M059J (cell line): ENCODE data around the gene C16orf90. TPM values are rescaled to one million over a fixed set of nuclear protein-coding genes. Genes with fewer than 3 reads are reported as not detected.
A peak's percentile ranks its signal among the peaks of the same experiment; 100 is the strongest.
"Not testable (repeated sequence)": the region's sequence is repeated elsewhere in the genome, so short reads cannot be mapped to it uniquely, and the experiment has no call there.

Experiments used
- DNase-seq: peaks from one replicate; pipeline ENCODE4 v3.0.0-alpha.2; 2012; ENCODE audit warnings: low read depth
- total RNA-seq: library from RNA; depleted of rRNA; stranded (reverse); fragments of >200 nt; shearing (Covaris generic); gene quantifications from 2 replicates; pipeline ENCODE4 v1.2.3, GENCODE V29; 2014

The C16orf90 gene
- total RNA-seq, 1 experiment from 2014 or later = not detected

DNA sequence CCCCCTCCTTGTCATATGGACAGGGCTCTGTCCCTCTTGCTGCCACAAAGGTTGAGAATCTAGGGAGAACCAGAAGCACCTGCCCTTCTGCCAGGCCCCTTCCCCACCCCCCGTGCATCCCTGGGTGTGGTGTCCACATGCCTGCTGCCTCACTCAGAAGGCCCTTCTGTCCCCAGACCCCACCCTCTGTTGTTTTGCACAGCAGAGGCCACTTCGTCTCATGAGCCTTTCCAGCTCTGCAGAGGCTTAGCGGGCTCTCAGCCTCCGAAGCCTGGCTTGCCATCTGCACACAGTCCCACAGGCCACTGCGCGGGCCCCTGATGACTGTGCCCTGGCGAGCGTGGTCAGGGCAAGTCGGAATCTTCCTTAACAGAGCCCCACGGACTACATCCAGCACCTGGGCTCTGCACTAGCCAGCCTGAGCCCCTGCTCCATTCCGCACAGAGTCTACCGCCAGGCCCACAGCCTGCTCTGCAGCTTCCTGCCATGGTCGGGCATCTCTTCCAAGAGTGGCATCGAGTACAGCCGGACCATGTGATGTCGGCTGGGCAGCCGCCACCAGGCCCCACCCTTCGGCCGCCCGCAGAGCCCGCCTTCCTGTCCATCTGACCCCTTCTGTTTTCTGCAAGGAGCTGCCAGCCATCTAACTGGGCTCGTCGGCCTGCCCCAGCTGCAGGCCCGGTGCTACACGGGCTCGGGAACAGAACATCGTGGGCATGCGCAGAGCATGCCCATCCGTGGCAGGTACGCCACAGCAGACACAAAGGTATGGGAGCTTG is 10.8 kb downstream of the C16orf90 start:
- no peak for DNase-seq

DNA sequence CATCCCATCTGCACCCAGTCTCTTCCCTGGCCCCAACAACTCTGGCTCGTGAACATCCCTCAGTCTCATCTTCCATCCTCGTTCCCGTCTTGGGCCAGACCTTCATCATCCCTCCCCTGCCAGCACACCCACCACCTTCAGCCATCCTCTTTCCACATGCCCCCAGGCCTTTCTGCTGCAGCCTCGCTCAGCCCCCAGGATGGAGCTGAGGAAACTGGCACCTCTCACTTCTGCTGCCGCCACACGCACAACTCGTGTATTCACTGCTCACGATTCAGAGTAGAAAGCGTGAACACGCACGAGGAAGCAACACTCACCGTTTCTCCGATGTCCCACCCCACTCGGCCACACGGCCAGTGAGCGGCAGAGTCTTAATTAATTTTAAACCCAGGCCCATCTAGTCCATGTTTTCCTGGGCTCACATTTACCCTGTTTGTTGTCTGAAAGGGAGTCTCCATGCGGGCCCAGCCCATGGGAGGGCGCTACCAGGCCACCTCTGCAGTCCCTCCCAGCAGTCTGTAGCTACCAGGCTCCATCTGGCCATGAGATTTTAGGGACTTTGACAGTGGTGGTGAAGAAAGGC is 12.5 kb downstream of the C16orf90 start:
- DNase-seq = no peak

- no peak for DNase-seq
These were observed 13.3 kb downstream of the C16orf90 start for GRCh38 chr16:3481696-3482658.

- peak; percentile 17 for DNase-seq
These were observed 14.2 kb downstream of the C16orf90 start for GRCh38 chr16:3480901-3481695.

DNA sequence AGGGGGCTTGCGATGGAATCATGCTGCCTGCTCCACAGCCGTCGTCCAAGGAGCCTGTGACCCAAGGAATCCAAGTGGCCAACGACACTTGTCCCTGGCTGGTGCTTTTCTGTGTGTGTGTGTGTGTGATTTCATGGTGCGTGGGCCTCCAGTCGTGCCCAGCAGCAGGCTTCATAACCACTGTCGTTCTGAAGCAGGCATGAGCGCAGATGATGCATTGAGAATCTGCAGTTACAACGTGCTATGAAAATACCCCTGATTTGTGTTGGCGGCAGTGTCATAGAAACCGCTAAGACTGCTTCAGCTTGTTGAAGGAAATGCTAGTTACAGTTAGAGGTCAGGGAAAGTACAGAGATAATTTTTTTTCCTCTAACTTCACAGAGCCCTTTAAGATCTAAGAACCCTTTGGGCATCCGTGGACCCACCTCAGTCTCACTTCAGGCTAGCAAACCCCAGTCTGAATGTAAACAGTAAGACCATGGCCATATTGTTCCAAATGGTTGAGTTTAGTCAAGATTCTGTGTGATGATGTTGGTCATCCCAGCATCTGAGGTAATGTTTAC is 15.6 kb downstream of the C16orf90 start:
- no peak for DNase-seq

GRCh38 chr16:3478242-3478925 is 16.9 kb downstream of the C16orf90 start:
- no peak for DNase-seq

DNA sequence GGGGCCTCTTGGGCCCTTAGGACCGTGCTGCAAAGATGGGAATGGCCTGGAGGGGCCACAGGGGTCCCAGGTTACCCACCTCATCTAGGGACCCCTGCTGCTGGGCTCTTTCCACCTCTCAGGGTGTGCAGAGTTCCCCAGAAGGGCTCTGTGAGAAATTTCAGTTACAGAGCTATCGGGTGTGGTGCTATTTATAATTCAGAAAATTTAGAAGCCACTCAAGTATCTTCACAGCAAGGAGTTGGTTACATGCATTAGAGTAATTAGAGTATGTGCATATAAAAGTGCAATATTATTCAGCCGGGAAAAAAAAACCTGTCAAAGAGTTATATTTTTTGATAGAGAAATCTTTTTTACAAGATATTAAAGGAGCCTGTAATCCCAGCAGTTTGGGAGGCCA is 18.9 kb downstream of the C16orf90 start:
- DNase-seq = no peak

GRCh38 chr16:3475604-3476375 is 19.5 kb downstream of the C16orf90 start:
- no peak for DNase-seq

GRCh38 chr16:3474870-3475269 is 20.4 kb downstream of the C16orf90 start:
- not testable (repeated sequence) for DNase-seq

- no peak for DNase-seq
These were observed 21.0 kb downstream of the C16orf90 start for GRCh38 chr16:3474136-3474779.

GRCh38 chr16:3473596-3473943 is 21.7 kb downstream of the C16orf90 start:
- DNase-seq = not testable (repeated sequence)

- DNase-seq = no peak
These were observed 22.3 kb downstream of the C16orf90 start for GRCh38 chr16:3472878-3473595.

- DNase-seq = no peak
These were observed 23.6 kb downstream of the C16orf90 start for GRCh38 chr16:3471518-3472176.

DNA sequence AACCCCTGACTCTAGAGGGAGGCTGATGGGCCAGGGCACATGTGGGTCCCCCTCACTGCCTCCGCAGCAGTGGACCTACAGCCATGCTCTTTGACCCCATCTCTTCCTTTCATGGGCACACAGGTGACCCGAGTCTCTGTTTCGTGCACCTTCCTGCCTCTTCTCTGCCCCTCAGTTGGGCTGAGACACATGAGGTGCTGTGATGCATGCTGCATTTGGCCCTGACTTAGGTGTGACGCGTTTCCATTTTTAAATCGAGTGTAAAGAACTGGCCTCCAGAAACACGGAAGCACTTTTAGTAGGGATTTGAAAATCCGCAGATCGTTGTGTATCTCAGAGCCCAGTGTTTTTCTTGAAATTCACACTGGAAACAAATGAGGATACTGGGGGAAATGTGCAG is 24.6 kb downstream of the C16orf90 start:
- no peak for DNase-seq

- no peak for DNase-seq
These were observed 25.6 kb downstream of the C16orf90 start for GRCh38 chr16:3469736-3470135.

- no peak for DNase-seq
These were observed 26.8 kb downstream of the C16orf90 start for GRCh38 chr16:3468501-3468900.

DNA sequence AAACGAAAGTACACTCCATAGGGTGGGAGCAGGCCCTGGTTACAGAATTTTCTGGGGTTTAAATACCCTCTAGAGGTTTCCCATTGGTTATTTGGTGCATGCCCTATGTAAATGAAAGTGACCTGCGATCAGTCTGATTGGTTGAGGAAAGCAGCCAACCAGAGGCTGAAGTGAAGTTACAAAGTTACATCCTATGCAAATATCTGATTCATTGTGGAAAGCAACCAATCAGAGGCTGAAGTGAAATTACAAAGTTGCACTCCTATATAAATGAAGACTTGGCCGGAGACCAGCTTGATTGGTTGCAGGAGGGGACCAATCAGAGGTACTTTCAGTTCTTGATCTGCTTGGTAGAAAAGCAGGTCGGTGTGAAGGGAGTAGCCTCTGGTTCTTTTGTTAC is 27.4 kb downstream of the C16orf90 start:
- DNase-seq = no peak

DNA sequence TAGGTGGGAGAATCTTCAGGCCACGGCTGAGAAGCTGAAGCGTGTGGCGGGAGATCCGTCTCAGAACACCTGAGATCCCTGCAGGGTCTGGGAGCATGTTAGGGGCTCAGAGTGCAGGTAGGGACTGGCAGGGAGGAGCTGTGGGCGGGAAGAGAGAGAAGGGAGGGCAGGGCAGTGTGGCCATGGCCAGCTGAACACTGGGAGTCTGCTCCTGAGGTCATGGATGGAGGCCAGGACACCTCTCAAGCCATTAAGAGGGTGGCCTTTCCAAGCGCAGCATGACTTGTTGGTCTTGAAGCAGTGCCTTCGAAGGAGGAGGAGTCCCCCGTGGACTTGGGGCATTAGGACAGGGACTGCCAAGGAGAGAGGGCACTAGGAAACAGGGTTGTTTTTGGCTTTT is 28.1 kb downstream of the C16orf90 start:
- no peak for DNase-seq
